ENCODE data around the gene CLSTN1. TPM values are rescaled to one million over a fixed set of nuclear protein-coding genes. Genes with fewer than 3 reads are reported as not detected.

Gene CLSTN1
- total RNA-seq, 2 donors from 2014 or later, result 41.7 to 55.5 TPM

- Mint-ChIP-seq H3K27me3 (no peaks in the 10 kb centered on the region), H3K9me3 (no peaks in the 10 kb centered on the region), H3K27ac (peak overlapping the region; percentile 76), H3K4me3 (peak overlapping the region; percentile 72), H3K4me1 (peaks cover 30% of the 10 kb centered on the region), H3K36me3 (ENCODE audit: low read depth) (peaks cover 83% of the 10 kb centered on the region)
- peak; percentile 74 for ATAC-seq (replicated peaks)
Measured at GRCh38 chr1:9705337-9706093, 118.2 kb downstream of the CLSTN1 start.

GRCh38 chr1:9703681-9704080 is 120.1 kb downstream of the CLSTN1 start:
- H3K4me3 Mint-ChIP-seq, result peak overlapping the region; percentile 72
- no peak for ATAC-seq (replicated peaks)

GRCh38 chr1:9703165-9703509 is 120.6 kb downstream of the CLSTN1 start:
- no peak for ATAC-seq (replicated peaks)

More at GRCh38 chr1:9703681-9704080, 120.1 kb downstream of the CLSTN1 start:
- no peaks in the 10 kb centered on the region for H3K27me3 Mint-ChIP-seq
- H3K36me3 Mint-ChIP-seq (ENCODE audit: low read depth), result peaks cover 83% of the 10 kb centered on the region
- no peaks in the 10 kb centered on the region for H3K9me3 Mint-ChIP-seq
- peak overlapping the region; percentile 76 for H3K27ac Mint-ChIP-seq
- peaks cover 34% of the 10 kb centered on the region for H3K4me1 Mint-ChIP-seq

DNA sequence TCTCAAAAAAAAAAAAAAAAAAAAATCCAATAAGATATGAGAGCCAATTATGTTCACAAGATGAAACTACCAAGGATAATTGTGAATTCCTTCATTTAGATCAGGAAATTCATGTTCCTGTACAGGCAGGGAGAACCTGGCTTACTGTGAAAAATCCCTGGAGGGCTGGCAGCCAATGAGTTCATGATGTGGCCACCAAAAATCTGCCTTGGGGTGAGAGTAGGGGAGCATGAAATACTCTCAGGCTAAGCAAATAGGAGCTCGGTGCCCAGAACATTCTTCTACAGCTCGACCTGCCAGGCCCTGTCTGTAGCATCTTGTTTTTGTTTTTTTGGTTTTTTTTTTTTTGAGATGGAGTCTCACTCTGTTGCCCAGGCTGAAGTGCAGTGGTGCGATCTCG is 122.1 kb downstream of the CLSTN1 start:
- no peak for ATAC-seq (replicated peaks)
- Mint-ChIP-seq H3K4me3 (no peak overlapping the region), H3K27ac (no peak overlapping the region), H3K36me3 (ENCODE audit: low read depth) (peaks cover 81% of the 10 kb centered on the region), H3K4me1 (peaks cover 37% of the 10 kb centered on the region), H3K9me3 (no peaks in the 10 kb centered on the region), H3K27me3 (no peaks in the 10 kb centered on the region)

More at GRCh38 chr1:9703165-9703509, 120.6 kb downstream of the CLSTN1 start:
- peak overlapping the region; percentile 76 for H3K27ac Mint-ChIP-seq
- H3K36me3 Mint-ChIP-seq (ENCODE audit: low read depth), result peaks cover 84% of the 10 kb centered on the region
- H3K4me1 Mint-ChIP-seq, result peaks cover 37% of the 10 kb centered on the region
- H3K9me3 Mint-ChIP-seq, result no peaks in the 10 kb centered on the region
- peak overlapping the region; percentile 72 for H3K4me3 Mint-ChIP-seq
- no peaks in the 10 kb centered on the region for H3K27me3 Mint-ChIP-seq

DNA sequence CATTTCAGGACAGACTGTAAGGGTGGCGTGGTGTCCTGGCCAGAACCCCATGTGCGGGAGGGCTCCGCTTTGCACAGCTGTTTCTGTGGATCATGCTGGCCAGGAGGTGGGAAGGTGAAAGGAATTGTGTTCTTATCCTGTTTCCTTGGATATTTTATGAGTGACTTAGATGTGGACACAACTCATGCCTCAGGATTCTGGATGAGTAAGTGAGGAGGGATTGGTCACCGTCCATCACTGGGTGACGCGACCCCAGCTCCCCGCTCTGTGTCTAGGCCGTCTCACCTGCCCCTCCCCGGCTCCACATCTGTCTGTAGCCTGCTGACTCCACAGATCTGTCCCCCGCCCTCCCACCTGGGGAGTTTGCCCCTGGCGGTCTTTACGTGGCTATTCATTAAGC is 123.4 kb downstream of the CLSTN1 start:
- Mint-ChIP-seq H3K4me3 (no peak overlapping the region), H3K27ac (peak overlapping the region; percentile 71), H3K4me1 (peaks cover 33% of the 10 kb centered on the region), H3K9me3 (no peaks in the 10 kb centered on the region), H3K27me3 (no peaks in the 10 kb centered on the region), H3K36me3 (ENCODE audit: low read depth) (peaks cover 77% of the 10 kb centered on the region)
- ATAC-seq (replicated peaks), result no peak

DNA sequence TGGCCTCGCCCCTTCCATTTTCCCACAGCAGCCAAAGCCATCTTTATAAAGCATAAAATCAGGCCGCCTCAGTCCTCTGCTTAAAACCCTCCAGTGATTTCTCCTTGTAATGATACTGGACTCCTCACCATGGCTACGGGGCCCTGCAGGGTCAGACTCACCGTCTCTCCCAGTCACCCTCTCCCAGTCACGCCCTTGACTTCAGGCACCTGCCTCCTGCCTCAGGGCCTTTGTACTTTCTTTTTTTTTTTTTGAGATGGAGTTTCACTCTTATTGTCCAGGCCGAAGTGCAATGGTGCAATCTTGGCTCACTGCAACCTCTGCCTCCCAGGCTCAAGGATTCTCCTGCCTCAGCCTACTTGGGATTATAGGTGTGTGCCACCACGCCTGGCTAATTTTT is 124.4 kb downstream of the CLSTN1 start:
- H3K4me1 Mint-ChIP-seq, result peaks cover 32% of the 10 kb centered on the region
- H3K36me3 Mint-ChIP-seq (ENCODE audit: low read depth), result peaks cover 77% of the 10 kb centered on the region
- H3K9me3 Mint-ChIP-seq, result no peaks in the 10 kb centered on the region
- no peak overlapping the region for H3K4me3 Mint-ChIP-seq
- no peak for ATAC-seq (replicated peaks)
- H3K27ac Mint-ChIP-seq, result peak overlapping the region; percentile 71
- H3K27me3 Mint-ChIP-seq, result no peaks in the 10 kb centered on the region

DNA sequence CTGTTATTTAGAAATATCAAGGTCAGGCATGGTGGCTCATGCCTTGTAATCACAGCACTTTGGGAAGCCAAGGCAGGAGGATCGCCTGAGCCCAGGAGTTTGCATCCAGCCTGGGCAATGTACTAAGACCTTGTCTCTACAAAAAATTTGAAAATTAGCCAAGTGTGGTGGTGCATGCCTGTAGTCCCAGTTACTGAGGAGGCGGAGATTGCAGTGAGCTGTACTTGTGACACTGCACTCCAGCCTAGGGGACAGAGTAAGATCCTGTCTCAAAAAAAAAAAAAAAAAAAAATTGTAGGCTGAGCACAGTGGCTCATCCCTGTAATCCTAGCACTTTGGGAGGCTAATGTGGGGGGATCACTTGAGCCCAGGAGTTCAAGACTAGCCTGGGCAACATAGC is 127.0 kb downstream of the CLSTN1 start:
- Mint-ChIP-seq H3K9me3 (no peaks in the 10 kb centered on the region), H3K4me3 (no peak overlapping the region), H3K4me1 (peaks cover 19% of the 10 kb centered on the region), H3K27me3 (no peaks in the 10 kb centered on the region), H3K36me3 (ENCODE audit: low read depth) (peaks cover 88% of the 10 kb centered on the region), H3K27ac (no peak overlapping the region)
- no peak for ATAC-seq (replicated peaks)

DNA sequence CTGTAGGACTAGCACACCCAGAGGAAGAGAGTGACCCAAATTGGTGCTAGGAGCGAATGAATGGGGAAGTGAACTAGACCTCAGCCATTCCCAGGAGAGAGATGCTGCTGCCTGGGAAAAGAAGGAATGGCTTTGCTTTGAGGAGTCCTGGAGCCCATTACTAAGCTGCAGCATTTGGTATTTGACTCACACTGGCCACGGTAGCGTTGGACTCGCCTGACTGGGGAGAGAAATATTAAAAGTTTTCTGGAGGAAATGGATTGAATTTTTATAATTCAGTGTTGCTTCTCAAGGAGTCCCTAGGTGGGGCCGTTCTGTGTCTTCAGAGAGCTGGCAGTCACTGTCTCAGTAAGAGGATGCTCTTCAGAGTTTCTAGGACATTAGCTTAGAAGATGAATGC is 132.1 kb downstream of the CLSTN1 start:
- Mint-ChIP-seq H3K9me3 (no peaks in the 10 kb centered on the region), H3K27ac (peak overlapping the region; percentile 85), H3K36me3 (ENCODE audit: low read depth) (peaks cover 72% of the 10 kb centered on the region), H3K4me3 (peak overlapping the region; percentile 86), H3K27me3 (no peaks in the 10 kb centered on the region), H3K4me1 (peaks cover 23% of the 10 kb centered on the region)
- ATAC-seq (replicated peaks), result no peak

GRCh38 chr1:9691108-9691445 is 132.7 kb downstream of the CLSTN1 start:
- peaks cover 26% of the 10 kb centered on the region for H3K4me1 Mint-ChIP-seq
- H3K4me3 Mint-ChIP-seq, result peak overlapping the region; percentile 86
- ATAC-seq (replicated peaks), result no peak
- H3K27ac Mint-ChIP-seq, result peak overlapping the region; percentile 85
- peaks cover 66% of the 10 kb centered on the region for H3K36me3 Mint-ChIP-seq (ENCODE audit: low read depth)
- no peaks in the 10 kb centered on the region for H3K9me3 Mint-ChIP-seq
- no peaks in the 10 kb centered on the region for H3K27me3 Mint-ChIP-seq

- Mint-ChIP-seq H3K36me3 (ENCODE audit: low read depth) (peaks cover 66% of the 10 kb centered on the region), H3K9me3 (no peaks in the 10 kb centered on the region), H3K27me3 (no peaks in the 10 kb centered on the region), H3K27ac (peak overlapping the region; percentile 85), H3K4me3 (peak overlapping the region; percentile 86), H3K4me1 (peaks cover 30% of the 10 kb centered on the region)
- no peak for ATAC-seq (replicated peaks)
Measured at GRCh38 chr1:9690440-9691107, 133.2 kb downstream of the CLSTN1 start.

- peaks cover 60% of the 10 kb centered on the region for H3K36me3 Mint-ChIP-seq (ENCODE audit: low read depth)
- H3K4me3 Mint-ChIP-seq, result peak overlapping the region; percentile 86
- peak overlapping the region; percentile 85 for H3K27ac Mint-ChIP-seq
- H3K27me3 Mint-ChIP-seq, result no peaks in the 10 kb centered on the region
- ATAC-seq (replicated peaks), result no peak
- H3K4me1 Mint-ChIP-seq, result peaks cover 26% of the 10 kb centered on the region
- H3K9me3 Mint-ChIP-seq, result no peaks in the 10 kb centered on the region
Measured at GRCh38 chr1:9689971-9690381, 133.8 kb downstream of the CLSTN1 start.

GRCh38 chr1:9689011-9689706 is 134.6 kb downstream of the CLSTN1 start:
- H3K36me3 Mint-ChIP-seq (ENCODE audit: low read depth), result peaks cover 53% of the 10 kb centered on the region
- peak; percentile 83 for ATAC-seq (replicated peaks)
- peaks cover 26% of the 10 kb centered on the region for H3K4me1 Mint-ChIP-seq
- no peaks in the 10 kb centered on the region for H3K27me3 Mint-ChIP-seq
- no peaks in the 10 kb centered on the region for H3K9me3 Mint-ChIP-seq
- H3K27ac Mint-ChIP-seq, result no peak overlapping the region
- peak overlapping the region; percentile 73 for H3K4me3 Mint-ChIP-seq

DNA sequence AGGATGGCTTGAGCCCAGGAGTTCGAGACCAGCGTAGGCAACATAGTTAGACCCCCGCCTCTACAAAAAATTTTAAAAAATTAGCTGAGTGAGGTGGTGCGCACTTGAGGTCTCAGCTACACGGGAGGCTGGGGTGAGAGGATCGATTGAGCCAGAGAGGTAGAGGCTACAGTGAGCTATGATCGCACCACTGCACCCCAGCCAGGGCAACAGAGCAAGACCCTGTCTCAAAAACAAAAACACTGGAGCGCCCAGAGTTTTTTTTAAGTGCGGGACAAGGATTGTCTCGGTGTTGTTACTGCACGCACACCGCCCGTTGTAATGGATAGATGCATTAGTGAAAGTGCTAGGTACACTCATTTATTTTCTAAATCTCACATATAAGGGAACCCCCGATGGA is 135.2 kb downstream of the CLSTN1 start:
- H3K27ac Mint-ChIP-seq, result no peak overlapping the region
- peaks cover 30% of the 10 kb centered on the region for H3K4me1 Mint-ChIP-seq
- H3K36me3 Mint-ChIP-seq (ENCODE audit: low read depth), result peaks cover 53% of the 10 kb centered on the region
- H3K27me3 Mint-ChIP-seq, result no peaks in the 10 kb centered on the region
- H3K9me3 Mint-ChIP-seq, result no peaks in the 10 kb centered on the region
- H3K4me3 Mint-ChIP-seq, result peak overlapping the region; percentile 73
- no peak for ATAC-seq (replicated peaks)

- ATAC-seq (replicated peaks), result no peak
- Mint-ChIP-seq H3K36me3 (ENCODE audit: low read depth) (peaks cover 50% of the 10 kb centered on the region), H3K27me3 (no peaks in the 10 kb centered on the region), H3K4me3 (peak overlapping the region; percentile 73), H3K27ac (no peak overlapping the region), H3K9me3 (no peaks in the 10 kb centered on the region), H3K4me1 (peaks cover 31% of the 10 kb centered on the region)
Measured at GRCh38 chr1:9687874-9688582, 135.7 kb downstream of the CLSTN1 start.
